HG03060 (cell line): ENCODE data around the gene NHP2.

Source experiments
- ATAC-seq: cut with Tn5 transposase; IDR thresholded peaks from one replicate; pipeline ENCODE4 v1.9.1; 2021; ENCODE audit warnings: low read depth, moderate number of reproducible peaks; ENCODE audit not compliant: unreplicated experiment

Gene NHP2

GRCh38 chr5:178116143-178116885 is 37.4 kb downstream of the NHP2 start:
- peak; percentile 27 for ATAC-seq

GRCh38 chr5:178115814-178116142 is 37.9 kb downstream of the NHP2 start:
- ATAC-seq, result no peak

GRCh38 chr5:178115136-178115813 is 38.4 kb downstream of the NHP2 start:
- no peak for ATAC-seq

GRCh38 chr5:178114325-178115135 is 39.2 kb downstream of the NHP2 start:
- no peak for ATAC-seq

GRCh38 chr5:178113841-178114324 is 39.8 kb downstream of the NHP2 start:
- no peak for ATAC-seq

- ATAC-seq, result no peak
These were observed 40.4 kb downstream of the NHP2 start, which contains the start of gene N4BP3 for GRCh38 chr5:178113141-178113787. TSS of gene N4BP3 (plus strand) at chr5:178113532. CDS start at chr5:178119584, 6,052 bp downstream.

- ATAC-seq, result no peak
These were observed 41.1 kb downstream of the NHP2 start for GRCh38 chr5:178112545-178112944.

- no peak for ATAC-seq
These were observed 41.8 kb downstream of the NHP2 start for GRCh38 chr5:178111925-178112324.

- no peak for ATAC-seq
These were observed 43.2 kb downstream of the NHP2 start for GRCh38 chr5:178110511-178110910.

- no peak for ATAC-seq
These were observed 44.7 kb downstream of the NHP2 start for GRCh38 chr5:178108966-178109365.

- no peak for ATAC-seq
These were observed 45.2 kb downstream of the NHP2 start for GRCh38 chr5:178108446-178108845.

GRCh38 chr5:178107756-178108310 is 45.9 kb downstream of the NHP2 start:
- ATAC-seq, result no peak

- ATAC-seq, result no peak
These were observed 47.0 kb downstream of the NHP2 start for GRCh38 chr5:178106556-178107239.

- no peak for ATAC-seq
These were observed 47.6 kb downstream of the NHP2 start for GRCh38 chr5:178106086-178106485.

GRCh38 chr5:178104492-178104891 is 49.2 kb downstream of the NHP2 start:
- ATAC-seq, result no peak

- no peak for ATAC-seq
These were observed 50.1 kb downstream of the NHP2 start for GRCh38 chr5:178103612-178104011.
